Activated T-helper 1 cell treated with Interleukin-2 at 50 U/mL for 16 hours (primary cell): ENCODE data around the gene CELSR1.

Source experiments
- DNase-seq: peaks from one replicate; pipeline ENCODE4 v3.0.0-alpha.2; 2020; ENCODE audit warnings: low read depth

Gene CELSR1

DNA sequence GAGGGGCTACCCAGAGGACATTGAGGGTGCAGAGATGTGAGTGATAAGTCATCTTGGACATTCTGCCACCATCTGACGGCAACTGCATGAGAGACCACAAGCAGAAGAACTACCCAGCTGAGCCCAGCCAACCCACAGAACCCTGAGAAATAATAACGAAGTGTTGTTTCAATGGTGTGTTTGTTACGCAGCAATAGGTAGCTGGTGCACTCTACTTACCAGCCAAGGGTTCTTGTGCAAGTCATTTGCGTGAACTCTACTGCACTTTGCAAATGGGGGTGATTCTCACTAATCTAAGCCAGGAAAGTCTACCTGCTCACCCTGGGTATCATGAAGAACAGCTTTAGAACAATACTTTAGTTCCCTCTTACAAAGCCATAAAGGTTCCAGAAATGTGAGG is 15.8 kb upstream of the CELSR1 start:
- no peak for DNase-seq

DNA sequence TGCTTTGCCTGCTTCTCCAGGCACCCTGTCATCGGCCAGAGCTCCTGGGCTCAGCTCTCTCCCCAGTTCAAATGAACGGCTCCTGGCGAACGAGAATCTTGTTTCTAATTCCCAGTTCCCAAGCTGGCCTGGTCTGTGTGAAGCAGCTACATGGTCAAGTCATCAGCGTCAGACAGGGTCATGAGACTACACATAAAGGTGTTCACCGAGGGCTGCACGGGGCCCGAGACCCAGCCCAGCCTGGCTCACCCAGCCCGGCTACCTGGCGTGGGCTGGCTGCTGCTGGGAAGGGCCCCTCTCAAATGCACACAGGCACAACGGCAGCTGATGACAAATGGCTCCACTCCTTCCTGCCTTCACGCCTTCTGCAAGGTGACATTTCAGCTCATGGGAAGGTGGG is 14.6 kb upstream of the CELSR1 start:
- no peak for DNase-seq

DNA sequence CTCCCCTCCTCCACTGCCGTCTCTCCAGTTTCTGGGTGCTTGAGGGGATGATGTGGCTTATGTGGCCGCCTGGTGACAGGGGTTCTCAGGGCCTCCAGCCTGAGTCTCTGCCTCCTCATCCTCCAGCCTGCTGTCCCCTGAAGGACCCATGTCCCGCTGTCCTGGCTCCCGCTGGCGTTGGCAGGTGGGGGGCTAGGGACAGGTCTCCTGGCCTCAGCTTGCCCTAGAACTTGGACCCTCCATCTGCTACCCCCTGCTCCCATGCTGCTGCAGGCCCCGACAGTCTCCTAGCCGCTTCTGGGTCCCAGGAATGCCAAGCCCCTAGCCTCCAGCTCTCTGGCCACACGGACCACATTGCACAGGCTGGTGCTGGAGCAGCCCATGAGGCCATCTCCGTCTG is 13.9 kb upstream of the CELSR1 start:
- DNase-seq: no peak

DNA sequence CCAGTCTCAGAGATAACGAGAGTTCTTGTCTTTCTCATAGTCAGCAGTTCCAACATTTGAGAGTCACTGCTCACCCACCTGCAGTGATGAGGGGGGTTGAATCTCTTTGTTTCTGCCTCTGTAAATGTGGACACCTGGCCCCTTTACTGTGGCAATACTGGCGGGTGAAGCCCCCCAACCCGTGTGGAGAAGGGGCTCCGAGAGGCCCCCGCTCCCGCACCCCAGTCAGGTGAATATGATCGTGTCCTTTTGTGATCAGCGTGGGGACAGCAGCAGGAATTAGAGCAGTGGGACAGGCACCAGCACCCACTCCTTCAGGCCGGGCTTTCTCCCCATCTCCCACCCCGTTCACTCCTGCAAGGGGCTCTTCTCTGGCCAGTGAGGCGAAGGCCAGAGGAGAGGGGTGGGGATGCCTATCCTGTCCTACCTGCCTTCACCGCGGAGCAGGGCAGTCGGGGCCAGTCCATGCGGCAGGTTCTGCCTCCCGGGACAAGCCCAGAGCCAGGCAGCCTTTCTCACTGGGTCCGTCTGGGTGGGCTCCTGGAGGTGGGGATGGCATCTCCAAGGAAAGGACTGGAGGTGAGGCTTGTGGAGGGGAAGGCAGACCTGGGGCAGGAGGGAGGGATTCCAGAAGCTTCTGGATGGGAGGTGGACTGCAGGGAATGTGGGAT is 12.7 kb upstream of the CELSR1 start:
- DNase-seq: no peak

DNA sequence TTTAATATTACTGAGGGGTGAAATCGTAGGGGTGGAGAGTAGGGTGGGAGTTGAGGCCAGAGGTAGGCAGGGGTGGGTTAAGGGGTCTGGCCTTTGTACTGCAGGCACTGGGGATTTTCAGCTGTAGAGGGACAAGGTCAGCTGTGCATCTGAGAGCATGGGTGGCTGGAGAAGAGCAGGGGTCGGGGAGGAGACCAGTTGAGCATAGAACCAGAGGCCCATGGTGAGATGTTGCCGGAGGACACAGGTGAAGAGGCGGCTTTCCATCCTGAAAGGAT is 12.1 kb upstream of the CELSR1 start:
- DNase-seq: no peak

DNA sequence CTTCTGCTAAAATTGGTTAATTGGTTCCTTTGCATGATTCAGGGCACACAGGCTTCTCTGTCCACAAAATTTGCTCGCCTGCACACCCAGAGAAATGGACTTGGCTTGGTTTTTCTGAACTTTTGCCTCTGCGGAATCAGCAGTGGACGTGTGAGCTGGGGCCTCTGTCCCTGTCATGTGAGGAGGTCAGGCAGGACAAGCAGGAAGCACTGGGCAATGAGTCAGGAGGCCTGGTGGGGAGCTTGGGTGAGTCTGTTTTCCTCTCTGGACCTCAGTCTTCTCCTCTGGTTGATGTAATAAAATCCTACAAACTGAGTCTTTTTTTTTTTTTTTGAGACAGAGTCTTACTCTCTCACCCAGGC is 10.4 kb upstream of the CELSR1 start:
- DNase-seq: no peak

DNA sequence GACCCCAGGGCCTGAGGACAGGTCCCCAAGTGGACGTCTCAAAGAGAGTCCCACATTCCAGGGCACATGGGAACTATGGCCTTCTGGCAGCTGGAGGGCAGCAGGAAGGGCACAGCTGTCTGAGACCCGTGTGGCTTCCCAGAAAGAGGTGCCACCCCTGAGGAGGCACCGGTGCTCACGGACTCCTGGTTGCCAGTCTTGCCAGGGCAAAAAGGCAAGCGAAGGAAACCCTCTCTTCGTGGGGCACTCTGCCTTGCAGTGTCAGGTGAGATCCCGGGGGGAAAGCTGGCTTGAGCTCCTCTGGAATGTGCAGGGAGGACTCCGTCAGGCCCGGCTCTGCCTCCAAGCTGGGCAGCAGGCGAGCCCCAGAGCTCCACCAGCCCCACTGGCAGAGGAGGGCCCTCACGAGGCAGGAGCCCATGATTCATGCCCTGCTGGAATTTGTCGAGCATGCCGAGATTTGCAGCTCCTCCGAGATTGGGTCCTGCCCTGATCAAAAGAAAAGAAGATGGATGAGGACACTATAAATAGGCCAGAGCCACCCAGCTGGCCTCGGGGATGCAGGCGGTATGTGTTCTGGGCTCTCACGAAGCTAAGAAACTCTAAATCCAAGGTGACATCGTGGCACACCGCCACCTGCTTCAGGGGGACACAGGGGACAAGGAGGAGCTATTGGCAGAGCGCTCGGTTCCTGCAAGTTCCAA is 9.9 kb upstream of the CELSR1 start:
- DNase-seq: no peak

DNA sequence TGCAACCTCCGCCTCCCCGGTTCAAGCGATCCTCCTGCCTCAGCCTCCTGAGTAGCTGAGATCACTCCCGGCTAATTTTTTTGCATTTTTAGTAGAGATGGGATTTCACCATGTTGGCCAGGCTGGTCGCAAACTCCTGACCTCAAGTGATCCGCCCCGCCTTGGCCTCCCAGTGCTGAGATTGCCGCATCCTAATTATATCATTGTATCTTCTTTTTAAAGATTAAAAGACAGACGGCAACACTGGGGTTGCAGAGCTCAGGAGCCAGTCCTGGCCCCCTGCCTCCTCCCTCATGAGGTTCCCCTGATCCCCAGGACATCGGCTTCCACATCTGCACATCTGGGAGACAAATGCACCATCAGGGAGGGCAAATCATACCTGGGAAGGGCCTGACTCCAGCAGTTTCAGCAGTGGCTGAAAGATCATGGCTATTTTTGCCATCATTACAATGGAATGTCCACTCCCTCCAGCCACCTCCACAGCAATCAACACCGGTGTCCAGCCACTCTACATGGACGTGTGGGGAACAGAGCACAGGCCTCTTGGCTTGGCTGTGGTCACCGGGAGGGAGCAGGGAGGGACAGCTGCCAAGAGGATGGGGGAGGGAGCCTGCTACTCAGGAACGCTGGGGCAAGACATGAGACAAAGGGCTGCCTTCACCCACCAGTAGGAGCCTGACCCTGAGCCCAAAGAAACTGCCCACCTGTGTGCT is 9.2 kb upstream of the CELSR1 start:
- DNase-seq: no peak

DNA sequence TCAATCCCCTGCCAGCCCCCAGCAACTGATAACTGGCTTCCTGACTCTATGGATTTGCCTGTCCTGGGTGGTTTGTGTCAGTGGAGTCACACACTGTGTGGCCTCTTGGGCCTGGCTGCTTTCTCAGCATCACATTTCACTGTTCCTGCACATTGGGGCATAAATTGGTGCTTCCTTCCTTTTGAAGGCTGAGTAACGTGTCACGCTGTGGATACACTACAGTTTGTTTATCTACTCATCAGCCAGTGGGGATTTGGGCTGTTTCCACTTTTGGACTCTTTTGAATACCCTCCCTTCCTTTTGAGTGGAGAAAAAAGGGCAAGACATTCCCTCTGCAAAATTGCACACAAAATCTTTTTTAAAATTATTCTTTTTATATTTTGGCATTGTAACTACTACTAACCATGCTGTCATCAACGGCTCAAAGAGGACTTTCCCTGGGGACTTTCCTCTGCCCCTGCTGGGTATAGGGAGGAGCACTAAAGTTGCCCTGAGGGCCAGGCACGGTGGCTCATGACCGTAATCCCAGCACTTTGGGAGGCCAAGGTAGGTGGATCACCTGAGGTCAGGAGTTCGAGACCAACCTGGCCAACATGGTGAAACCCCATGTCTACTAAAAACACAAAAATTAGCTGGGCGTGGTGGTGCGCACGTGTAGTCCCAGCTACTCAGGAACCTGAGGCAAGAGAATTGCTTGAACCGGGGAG is 7.8 kb upstream of the CELSR1 start:
- no peak for DNase-seq

DNA sequence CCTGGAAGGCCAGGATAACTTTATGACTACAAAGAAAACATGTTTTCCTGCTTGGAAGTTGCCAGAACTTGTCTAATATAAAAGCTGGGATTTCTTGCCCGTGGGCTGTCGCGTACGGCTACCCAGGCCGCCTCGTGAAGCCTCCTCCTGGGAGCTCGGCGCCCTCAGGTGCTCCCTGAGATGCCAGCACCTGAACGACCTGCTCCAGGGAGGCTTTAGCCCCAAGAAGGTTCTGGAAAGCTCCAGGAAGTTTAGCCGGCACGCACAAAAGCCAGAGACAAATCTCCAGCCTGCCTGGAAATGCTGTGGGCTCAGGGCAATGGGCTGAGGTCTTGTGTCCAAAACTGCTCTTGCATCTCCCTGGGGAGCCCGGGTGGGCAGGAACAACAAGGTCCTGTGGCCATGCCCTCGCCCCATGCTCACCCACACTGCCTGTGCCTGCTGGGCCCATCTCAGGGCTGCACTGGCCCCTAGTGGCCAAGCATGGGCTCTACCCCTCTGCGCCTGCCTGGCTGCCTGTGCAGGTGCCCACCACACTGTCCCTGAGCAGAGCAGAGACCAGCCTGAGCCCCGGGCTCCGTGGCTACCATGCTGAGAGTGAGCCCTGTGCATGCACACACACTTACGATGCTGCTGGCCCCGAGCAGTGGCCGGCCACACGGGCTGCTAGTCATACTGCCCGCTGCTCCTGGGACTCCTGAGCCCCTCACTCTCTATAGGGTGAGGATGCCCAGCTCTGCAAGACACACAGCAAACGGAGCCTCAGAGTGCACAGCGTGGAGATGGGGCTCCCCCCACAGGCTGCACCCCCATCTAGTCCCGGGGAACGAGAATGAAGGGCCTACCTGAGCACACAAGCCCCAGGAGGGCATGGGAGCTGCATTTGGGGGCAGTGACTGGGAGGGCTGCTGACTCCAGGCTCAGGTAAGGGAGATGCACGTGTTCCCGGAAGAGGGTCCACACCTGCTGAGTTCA is 4.9 kb upstream of the CELSR1 start:
- DNase-seq: peak; percentile 46

DNA sequence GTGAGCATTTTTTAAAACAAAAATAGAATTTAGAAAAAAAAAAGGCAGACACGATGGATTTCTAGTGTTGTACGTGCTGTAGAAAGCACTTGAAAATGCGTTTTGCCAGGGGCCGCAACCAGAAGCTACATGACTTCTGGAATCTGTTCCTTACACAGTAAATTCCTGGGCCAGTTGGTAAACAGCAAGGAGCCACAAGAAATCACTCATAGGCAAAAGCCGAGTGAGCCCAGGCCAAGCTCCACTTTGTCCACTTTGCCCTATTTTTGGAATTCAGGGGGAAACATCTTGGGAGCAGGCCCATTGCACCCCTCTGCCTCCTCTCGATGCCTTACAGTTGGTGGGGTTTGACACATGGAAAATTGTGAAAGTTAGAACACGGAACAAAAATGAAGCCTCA is 4.1 kb upstream of the CELSR1 start:
- no peak for DNase-seq

DNA sequence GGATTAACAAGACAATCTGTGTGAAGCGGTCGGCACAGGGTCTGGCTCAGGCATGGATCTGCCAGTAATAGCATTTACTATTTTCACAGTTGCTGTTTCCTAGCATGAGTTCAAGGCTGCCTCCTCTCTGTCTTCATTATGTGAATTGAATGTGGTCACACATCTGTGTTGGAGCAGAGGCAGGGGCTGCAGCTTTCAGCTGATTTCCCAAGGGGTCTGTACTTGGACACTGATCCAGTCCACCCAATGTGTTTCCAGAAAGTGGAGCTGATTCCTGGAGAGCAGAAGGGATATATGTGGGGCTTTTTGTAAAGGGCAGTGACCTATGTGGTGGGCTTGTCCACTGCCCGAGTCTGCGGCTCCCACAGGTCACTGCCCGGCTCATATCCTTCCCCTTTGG is 3.5 kb upstream of the CELSR1 start:
- no peak for DNase-seq

DNA sequence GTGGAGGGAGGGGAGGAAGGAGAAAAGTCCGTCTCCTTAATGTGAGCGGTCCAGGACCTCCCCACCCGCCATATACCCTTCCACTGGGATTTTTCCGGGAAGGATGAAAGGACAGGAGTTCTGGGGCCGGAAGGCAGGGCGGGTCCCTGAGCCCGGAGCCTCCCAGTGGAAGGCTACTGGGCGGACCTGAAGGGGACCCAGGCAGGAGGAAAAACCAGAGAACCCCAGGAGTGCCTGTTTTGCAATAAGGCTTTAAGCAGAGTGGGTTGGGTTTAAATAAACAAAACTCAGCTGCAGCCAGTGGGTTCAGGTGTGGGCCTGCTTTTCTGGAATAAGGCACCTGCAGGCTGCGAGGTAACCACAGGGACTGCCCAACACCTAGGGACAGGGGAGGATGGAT is 1.7 kb upstream of the CELSR1 start:
- DNase-seq: no peak

DNA sequence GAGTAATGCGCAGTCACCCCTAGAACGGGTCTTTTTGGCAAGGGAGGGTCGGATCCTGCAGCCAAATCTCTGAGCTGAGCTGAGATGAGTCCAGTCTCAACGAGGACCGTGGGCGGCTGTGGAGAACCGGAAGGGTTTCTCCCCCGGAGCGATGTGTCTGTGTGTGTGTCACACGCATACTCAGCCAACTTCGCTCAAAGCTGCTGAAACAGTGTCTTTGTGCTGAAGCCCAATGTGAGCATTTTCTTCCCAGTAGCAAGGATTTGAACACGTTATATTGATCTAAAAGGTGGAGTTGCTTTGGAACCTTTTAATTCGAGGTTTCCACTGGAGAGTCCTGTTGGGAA is 1.4 kb upstream of the CELSR1 start:
- DNase-seq: no peak

DNA sequence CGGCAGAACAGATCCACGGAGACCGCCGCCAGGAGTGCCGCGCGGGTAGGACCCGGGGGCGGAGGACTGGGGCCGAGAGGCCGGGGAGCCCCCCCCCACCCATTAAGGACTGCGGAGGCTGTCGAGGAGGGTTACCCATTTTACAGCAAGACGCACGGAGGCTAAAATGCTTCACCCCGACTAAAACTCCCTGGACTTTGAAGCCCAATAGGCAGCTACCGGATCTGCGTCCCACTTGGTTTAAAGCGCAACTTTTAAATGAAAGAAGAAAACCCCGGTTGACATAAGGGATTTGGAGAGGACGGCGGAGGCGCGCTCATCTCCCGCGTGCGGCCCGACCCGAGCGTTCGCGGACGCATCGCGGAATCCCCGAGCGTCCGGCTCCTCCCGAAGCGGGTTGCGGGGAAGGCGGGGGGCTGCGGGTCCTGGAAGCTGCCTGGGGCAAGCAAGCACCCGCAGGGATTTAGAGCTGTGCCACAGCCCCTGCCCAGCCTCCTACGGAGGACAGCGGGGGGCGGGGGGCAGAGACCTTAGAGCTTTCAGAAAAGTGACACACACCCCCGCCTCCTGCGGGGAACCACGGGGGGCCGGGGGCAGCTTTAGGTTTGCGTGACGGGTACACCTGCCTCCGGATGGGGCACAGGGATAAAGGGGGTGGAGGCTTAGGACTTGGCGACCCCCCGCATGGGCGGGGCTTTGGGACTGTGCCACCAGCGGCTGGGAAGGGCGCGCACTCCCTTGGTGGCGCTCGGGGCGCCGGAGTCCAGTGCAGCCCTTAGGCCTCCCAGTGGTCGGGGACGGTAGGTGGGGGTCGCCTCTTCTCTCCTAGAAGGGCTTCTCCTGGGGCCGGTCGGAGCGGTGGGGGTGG is 760 bp upstream of the CELSR1 start:
- no peak for DNase-seq

DNA sequence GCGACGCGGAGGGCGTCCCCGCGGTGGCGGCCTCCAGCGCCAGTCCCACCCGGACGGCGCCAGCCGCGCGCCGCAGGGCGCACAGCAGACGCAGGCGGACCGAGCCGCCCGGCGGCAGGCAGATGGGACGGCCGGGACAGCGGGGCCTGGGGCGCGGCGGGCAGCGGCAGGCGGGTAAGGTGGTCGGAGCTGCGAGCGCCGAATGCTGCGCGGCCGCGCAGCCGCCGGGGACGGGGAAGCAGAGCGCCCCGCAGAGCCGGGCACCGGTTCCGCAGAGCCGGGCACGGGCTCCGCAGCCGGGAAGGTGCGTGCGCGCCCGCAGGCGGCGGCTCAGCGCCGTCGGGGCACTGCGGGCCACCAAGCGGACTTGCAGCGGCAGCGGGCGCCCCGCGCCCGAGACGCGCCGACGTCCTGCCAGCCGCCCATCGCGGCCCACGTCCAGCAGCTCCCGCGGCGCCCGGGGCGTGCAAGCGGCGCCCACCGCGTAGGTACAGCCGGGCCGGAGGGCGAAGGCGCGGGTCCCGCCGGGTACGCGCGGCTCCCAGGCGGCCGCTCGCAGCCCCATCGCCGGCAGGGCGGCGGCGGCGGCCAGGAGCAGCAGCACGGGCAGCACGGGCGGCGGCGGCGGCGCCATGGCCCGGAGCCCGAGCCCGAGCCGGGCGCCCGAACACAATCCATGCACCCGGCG is 739 bp downstream of the CELSR1 start:
- DNase-seq: no peak

DNA sequence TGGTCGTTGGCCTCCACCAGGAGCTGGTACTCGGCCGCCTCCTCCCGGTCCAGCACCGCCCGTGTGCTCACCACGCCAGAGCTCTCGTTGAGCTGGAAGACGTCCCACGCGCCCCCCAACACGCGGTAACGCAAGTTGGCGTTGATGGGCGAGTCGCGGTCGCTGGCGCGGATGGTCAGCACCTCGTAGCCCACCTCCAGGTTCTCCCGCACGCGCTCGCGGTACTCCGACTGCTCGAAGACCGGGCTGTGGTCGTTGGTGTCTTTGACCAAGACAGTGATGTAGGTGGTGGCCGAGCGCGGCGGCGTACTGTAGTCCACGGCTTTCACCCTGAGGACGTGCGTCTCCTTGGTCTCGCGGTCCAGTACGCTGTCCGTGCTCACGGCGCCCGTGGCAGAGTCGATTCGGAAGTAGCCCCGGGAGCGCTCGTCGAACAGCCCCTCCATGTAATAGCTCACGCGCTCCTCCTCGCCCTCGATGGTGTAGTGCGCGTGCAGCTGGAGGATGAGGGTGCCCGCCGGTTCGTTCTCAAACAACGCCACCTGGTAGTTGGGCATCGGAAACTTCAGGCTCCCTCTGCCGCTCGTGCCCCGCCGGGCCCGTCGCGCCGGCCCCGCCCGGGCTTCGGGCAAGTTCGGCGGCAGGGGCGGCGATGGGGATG is 1.4 kb downstream of the CELSR1 start:
- no peak for DNase-seq

DNA sequence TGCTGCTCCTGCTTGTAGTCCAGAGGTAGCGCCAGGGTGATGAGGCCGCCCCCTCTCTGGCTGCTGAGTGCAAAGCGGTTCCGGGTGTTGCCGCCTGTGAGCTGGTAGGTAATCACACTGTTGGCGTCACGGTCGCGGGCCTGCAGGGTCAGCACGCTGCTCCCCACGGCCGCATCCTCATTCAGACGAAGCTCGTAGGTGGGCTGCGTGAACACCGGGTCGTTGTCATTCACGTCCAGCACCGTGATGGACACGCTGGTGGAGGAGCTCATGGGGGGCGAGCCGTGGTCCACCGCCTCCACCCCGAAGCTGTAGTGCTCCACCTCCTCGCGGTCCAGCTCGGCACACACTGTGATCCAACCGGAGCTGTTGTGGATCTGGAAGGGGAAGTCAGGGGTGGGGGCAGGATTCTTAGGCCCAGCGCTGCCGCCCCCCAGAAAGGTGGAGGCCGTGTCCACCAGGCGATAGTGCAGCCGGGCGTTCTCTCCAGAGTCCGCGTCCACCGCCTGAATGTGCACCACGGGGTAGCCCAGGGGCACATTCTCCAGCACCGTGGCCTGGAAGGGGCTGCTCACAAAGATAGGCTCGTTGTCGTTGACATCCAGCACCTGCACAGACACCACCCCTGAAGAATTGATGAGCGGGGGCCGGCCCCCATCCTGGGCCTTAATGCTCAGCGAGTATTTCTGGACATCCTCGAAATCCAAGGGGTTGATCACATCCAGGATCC is 2.4 kb downstream of the CELSR1 start:
- DNase-seq: no peak

DNA sequence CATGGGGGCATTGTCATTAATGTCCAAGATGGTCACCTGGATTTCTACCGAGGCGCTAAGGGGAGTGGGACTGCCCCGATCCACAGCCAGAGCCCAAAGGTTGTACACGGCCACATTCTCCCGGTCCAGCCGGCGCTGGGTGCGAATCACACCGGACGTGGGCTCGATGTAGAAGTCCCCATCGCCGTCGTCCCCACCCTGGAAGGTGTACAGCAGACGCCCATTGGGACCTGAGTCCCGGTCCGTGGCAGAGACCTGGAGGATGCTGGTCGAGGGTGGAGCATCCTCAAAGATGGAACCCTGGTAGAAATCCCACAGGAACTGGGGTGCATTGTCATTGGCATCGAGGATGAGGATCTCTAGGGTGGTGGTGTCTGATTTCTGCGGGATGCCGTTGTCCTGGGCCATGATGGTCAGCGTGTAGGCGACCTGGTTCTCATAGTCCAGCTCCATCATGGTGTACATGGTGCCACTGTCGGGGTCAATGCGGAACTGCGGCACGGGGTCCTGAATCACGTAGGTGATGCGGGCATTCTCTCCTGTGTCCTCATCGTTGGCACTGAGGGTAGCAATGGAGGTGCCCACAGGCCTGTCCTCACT is 3.1 kb downstream of the CELSR1 start:
- no peak for DNase-seq
